GM18907 (cell line): ENCODE data around the gene TMEM97.
"Not testable (repeated sequence)": the region's sequence is repeated elsewhere in the genome, so short reads cannot be mapped to it uniquely, and the experiment has no call there.

ENCODE experiments used
- ATAC-seq: cut with Tn5 transposase; IDR thresholded peaks from one replicate; pipeline ENCODE4 v1.9.1; 2021; ENCODE audit warnings: mild to moderate bottlenecking, moderate library complexity; ENCODE audit not compliant: unreplicated experiment

The TMEM97 gene

DNA sequence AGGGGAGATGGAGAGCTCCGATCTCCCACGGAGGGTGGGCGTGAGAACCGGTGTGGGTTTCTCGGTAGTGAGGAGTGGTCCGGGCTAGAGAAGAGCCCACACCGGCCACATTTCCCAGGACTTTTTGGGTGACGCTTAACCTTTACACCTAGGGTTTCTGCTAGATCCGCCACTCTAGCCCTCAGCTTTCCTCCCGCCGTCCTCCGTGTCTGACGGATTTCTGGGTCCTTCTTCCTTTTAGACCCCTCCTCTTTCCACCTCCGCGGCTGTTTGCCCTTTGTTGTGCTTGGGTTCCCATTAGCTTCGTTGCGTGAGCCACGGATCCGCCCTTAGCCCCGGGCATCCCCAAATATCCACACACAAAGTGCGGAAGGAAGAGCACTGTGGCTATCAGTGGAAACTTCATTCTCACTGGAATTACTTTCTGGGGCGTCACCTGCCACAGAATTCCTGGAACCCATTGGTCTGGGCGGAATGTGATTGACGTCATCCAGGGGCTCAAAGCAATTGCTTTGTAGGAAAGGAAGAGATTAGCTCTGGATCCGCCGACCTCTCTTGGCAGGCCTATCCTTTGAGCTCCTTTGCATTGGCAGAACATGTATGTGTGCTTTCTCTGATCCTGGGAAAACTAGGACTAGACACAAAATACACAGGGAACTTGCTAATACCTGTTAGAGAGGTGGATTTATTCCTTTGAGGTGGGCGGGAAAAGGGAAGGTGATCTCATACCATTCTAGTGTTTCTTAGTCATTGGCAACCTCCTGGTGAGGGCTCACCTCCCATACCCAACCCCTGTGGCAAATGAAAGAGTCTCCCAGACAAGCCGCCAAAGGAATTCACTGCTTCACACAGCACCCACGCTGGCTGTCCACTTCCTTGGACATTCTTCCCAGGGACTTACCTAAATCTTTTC lies 17.2 kb downstream of the TMEM97 start:
- peak; percentile 3 for ATAC-seq

DNA sequence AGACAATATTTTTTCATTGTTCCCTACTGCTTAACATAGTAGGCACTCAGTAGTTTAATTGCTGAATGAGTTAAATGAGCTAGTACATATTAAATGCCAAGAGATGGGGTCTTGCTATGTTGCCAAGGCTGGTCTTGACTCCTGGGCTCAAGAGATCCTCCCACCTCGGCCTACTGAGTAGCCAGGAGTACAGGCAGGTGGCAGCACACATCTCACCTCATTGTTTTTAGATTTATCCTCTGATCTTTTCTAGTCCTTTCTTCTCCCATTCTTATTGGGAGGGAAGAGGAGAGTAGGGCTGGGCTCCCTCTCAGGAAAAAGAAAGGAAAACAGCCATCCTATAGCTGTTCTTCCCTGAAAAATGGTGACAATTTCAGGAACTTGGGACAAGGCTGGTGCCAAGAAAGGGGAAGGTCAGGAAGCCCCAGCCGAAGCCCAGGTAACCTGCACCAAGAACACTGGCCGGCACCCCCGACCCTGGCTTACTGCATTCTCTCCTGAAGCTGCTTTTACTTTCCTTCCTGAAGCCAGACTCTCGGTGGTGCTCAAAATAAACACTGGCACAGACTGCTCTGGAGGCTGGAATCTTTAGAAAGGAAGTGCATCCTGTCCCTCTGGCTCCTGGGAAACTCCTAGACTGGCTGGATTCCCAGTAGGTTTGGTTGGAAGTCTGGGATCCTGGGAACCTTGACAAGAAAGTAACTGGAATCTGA lies 19.2 kb downstream of the TMEM97 start:
- no peak for ATAC-seq

DNA sequence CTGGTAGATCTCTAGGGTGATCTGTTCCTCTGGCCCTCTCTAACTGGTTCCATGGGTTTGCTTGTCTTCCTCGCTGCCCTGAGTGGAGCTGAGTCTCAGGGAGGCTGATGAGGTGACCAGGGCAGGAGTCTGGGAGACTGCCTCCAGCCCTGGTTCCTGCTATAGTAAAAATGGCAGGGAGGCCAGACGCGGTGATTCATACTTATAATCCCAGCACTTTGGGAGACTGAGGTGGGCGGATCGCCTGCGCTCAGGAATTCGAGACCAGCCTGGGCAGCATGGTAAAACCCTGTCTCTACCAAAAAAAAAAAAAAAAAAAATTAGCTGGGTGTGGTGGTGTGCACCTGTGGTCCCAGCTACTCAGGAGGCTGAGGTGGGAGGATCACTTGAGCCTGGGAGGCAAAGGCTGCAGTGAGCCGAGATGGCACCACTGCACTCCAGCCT lies 19.8 kb downstream of the TMEM97 start:
- ATAC-seq = not testable (repeated sequence)

DNA sequence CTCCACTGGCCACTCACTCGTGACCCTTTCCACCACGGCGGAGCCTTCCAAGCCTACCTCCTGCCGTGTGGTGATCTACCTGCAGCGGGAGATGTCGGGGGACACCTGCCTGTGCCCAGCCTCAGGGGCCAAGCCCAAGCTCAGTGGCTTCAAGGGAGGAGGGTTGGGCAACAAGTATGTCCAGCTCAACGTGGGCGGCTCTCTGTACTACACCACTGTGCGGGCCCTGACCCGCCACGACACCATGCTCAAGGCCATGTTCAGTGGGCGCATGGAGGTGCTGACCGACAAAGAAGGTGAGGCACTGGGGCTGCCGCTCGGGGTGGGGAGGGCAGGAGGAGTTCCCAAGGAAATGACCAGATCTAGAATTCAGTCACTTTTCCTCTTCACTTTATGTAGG lies 20.4 kb downstream of the TMEM97 start:
- ATAC-seq = no peak

DNA sequence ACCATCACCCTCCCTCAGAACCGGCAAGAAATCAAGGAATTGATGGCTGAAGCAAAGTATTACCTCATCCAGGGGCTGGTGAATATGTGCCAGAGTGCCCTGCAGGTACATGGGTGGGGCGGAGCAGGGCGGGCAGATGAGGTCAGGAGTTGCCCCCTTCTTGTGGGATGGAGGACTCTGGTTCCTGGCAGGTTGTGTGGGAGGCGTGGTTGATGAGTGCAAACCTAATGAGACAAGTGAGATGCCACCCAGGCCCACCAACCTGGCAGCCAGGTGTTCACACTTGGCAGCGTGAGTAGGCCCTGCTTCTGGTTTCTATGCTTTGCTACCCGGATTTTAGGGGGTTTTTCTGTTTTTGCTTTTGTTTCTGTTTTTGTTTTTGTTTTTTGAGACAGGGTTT lies 21.4 kb downstream of the TMEM97 start:
- ATAC-seq = no peak

DNA sequence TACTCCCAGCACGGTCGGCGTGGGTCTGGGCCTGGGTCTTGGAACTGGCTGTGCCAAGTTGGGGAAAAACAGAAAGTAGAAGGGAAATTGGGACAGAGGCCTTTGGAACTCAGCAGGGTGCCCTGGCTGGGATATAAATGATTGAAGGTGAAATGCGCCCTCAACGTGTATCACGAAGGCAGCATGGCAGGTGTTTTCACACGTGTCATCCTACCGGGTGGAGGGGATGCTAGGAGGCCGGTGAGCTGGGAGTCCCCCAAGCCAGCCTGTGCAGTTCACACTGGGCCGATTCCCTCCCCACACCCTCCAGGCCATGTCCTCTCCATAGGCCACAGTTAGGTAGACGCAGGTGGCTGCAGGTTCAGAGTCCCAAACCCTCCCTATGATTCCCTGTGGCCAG lies 22.5 kb downstream of the TMEM97 start:
- no peak for ATAC-seq

DNA sequence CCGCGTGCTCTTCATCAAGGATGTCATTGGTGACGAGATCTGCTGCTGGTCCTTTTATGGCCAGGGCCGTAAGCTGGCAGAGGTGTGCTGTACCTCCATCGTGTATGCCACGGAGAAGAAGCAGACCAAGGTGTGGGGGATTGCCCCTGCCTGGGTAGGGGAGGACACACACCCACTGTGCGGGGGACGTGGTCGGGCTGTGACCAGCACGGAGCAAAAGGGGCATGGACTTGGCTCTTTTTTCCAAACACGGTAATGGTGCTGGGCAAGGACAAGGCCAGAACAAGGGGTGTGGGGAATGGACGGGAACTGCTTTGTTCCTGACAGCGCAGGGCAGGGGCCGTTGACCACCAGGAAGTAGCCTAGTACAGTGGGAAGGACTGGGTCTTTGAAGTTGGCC lies 23.3 kb downstream of the TMEM97 start:
- ATAC-seq = no peak

DNA sequence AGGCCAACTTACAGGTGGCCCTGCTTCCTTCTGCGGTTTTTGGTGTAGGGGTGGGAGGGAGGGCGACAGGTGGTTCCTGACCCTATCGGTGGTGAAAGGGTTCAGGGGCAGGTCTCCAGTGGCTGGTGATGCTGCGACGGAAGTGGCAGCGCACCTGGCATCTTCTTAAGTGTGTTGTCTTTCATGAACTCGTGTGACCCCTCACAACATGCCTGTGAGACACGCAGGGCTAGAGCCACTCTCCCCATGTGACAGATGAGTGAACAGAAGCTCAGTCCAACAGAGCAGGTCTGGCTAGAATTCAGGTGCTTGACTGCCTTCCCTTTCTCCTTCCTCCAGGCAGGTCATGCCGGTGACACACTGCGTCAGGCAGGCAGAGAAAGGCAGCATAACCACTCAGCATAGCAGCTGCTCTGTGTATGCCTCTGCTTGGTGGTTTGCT lies 24.5 kb downstream of the TMEM97 start:
- ATAC-seq = no peak

DNA sequence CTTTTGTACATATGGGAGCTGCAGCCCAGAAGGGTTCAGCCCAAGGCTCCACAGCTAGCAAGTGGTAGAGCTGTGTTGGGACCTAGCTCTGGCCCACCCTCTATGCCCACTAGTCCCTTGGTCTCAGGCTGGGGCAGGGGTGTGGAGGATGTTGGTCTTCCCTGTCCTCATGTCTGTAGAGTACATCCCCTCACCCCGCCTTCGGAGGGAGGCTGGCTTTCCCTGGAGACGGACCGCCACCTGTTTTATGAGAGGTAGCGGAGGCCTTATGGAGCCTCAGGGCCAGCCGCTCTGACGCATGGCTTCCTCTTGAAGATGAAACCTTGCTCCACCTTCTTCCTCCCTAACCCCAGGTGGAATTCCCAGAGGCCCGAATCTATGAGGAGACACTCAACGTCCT lies 25.0 kb downstream of the TMEM97 start:
- no peak for ATAC-seq

DNA sequence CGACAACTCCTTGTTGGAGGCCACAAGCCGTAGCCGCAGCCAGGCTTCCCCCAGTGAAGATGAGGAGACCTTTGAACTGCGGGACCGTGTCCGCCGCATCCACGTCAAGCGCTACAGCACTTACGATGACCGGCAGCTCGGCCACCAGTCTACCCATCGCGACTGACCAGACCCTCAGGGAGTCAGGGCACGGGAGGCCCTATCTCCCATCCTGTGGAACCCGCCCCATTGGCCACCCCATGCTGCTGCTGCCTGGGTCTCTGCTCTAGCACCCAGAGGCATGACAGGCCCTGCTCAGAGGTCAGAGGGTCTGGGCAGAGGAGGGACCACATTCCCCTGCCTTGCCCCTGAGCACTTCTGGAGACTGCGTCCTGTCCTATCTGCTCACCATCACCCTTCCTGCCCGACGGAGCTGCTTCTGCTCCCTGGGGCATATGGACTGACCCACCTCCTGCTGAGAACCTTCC lies 25.5 kb downstream of the TMEM97 start:
- no peak for ATAC-seq

DNA sequence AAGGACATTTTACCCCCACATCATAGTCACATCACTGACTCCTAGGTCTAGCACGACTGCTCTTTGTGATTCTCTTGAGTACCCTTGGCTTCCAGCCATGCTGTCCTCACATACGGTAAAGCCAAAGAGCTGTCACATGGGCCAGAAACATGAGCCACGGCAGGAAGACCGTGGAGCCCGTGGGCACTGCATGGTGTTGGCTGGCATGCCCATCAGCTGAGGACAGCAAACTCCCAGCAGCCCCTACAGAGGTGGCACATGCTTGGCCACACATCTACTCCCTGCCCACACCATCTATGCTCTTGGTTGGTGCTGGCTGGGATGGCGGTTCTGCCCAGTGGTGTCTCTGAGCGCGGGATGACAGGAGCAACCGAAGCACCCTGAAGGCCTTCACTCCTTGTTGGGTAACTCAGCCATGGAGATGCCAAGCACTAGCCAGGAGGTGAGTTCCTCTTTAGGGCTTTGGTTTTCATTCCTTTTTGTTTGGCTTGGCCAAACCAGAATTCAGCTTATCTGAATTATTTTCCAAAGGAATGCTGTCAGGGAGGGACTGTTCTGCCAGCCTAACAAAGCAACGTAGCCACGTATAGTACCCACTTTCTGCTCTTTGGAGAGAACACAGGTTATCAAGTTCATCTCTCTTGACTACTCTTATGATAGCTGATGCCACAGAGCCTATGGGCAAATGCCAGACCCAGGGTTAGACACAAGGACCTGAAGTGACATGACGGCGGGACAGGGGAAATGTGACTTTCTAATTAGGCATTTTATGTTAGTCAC lies 26.6 kb downstream of the TMEM97 start:
- no peak for ATAC-seq

DNA sequence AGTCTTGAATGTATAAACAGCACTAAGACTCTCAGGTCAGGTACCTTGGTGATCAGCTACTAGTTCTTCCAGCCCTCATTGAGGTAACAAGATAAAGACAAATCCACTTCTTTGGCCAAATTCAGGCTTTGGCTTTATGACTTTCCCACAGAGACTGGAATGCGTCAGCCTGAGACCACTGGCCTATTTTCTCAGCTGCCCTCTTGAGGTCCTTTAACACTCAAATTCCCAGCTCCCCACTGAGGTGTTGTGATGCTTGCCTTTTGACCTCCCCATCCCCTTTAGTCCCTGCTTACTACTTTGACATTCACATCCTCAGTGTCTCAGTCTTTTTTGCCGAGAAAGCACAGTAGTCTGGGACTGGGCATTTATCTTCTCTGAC lies 27.2 kb downstream of the TMEM97 start:
- no peak for ATAC-seq

DNA sequence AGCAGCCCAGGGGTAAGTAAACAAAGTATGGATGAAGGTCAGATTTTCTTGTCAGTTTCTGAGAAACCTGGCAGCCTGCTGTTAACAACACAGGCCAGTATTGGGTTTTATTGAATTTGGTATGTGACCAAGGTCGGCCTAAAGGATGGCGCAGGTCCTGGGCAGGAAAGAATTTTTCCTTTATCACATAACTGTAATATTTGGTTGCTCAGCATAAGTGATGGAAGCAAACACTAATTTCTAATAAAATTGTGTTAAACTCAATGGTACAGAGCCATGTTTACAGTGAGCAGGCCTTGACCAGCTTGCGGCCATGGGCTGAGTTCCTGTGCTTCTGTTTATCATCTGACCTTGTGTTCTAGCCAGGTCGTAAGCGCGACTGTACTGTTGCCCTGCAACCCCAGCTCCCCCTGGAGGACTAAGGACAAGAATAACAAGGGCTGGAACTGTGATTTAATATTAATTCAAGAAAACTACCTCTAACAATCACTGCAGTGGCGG lies 27.8 kb downstream of the TMEM97 start:
- no peak for ATAC-seq

DNA sequence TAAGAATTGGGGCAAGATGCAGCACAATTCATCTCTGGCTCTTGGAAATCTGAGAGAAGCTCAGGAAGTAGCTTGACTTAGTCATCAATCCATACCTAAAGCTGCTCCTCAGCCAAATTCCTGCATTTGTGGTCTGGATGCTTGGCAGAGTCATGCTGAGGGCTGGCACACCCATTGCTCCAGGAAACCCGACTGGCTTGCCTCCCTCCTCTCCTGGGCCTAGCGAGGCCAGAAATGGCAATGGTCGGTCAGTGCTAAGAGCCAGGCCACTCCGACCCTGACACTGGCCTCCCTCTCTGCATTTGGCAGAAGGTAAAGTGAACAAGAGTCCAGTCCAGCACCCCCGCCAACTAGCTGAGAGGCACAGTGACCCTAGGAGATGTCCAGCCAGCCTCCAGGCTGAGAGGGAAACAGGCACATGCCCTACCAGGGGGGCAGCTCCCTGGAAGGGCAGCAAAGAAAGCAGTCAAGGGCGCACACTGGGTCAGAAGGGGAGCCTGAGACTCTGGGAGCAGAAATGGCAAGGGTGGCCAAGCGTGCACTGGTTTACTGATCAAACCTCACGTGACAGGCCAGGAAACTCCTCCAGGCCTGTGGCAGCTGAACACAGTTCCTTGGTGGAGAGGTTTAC lies 28.4 kb downstream of the TMEM97 start:
- no peak for ATAC-seq

DNA sequence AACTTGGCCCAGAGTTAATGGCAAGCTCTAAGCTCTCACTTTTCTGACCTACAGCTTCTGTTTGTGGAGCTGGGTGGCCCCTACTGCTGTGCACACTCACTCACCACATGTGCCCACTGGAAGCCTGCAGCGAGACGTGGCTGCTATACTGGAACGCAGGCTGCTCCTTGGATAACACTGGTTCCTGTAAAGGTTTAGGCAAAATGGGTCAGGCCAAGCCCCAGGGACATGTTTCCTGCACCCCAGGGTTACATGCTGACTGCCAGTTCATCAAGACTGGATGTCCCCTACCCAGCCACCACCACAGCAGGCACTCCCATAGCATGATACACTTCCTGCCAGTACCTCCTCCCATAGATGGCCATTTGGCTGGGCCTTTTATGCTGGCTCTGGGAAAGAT lies 30.0 kb downstream of the TMEM97 start:
- no peak for ATAC-seq

DNA sequence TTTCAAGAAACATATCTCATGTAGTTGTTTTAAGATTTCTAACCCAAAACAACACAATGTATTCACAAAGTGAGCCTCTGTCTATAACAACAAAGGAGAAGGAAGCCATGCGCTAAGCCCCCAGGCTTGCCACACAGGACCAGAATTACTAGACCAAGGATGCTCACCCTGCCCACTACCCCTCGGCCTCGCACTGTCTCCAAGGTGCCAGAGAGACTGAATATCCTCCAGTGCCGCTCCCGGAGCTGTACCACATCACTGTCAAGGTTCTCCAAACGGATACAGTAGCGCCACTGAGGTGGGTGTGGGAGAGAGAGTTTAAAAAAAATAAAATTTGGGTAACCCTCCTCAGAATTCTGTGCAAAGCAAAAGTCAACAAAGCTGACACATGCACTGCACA lies 31.3 kb downstream of the TMEM97 start:
- no peak for ATAC-seq

DNA sequence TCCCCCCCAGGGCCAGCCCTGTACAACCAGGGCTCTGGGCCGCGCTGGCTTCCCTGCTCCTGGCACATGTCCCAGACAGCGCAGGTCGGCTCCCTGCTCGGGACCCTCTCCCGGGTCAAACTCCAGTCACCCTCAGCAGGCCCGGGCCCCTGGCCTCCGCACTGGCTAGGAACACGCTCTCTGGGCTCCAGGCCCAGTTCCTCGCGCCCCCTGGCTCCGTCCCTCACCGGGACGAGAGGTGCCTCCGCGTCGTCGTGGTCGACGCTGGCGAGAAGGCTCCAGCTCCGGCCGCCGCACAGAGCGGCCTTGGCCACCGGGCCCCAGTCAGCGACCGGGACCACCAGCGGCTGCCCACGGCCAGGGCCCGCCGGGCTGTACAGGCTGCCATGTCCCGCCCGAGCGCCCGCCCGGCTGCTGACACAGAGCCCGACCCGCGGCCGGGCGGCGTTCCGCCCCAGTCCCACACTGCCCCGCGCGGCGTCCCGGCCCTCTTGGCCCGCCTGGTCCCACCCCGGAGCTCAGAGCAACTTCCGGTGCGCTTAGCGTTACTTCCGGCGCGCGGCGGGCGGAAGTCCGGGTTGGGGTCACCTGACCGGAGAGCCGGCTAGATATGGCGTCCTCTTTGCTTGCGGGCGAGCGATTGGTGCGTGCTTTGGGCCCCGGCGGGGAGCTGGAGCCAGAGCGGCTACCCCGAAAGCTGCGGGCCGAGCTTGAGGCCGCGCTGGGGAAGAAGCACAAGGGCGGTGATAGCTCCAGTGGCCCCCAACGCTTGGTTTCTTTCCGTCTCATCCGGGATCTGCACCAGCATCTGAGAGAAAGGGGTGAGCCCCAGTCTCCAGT lies 38.3 kb downstream of the TMEM97 start, which contains the start of gene POLDIP2:
Gene POLDIP2 (minus strand): TSS at position 467 of the 840 bp plus-strand sequence. CDS start 79 bp downstream, at position 388.
- ATAC-seq = peak; percentile 95

DNA sequence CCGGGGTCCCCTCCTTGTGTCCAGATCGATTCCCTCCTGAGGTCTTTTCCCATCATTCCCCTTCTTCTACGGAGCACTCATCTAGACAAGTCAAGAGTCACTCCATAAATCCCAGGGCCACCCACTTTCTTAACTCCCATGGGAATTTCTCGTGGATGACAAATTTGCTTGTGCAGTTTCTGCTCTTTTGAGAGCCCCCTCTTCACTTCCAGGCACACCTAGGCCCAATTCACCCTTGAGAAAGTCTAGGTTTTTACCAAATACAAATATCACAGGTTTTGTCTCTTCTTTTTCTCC lies 38.8 kb downstream of the TMEM97 start:
- no peak for ATAC-seq

DNA sequence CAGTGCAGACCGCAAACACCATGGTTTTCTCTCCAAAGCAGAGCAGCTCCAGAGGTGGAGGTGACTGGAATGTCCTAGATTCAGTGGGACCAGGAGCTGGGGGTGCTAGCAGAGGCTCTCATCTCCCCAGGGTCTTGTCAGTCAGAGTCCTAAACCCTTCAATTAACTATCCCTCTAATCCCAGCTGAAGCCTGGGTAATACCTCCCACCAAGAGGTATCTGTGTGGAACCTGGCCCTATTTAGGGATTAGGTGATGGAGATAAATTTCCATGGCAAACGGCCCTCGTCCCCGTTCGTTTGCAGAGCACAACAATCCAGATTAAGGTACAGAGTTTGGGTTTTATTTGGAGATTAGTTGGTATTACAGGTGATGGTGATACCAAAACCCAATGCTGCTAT lies 44.2 kb downstream of the TMEM97 start:
- no peak for ATAC-seq
